Activated naive CD8-positive, alpha-beta T cell treated with anti-CD3 and anti-CD28 coated beads, Interleukin-2, amount 50 U/mL, for 16 hours (primary cell): Measurements from ENCODE around the gene FXYD2.
A peak's percentile ranks its signal among the peaks of the same experiment; 100 is the strongest.

Source experiments
- DNase-seq: peaks from one replicate; pipeline ENCODE4 v3.0.0-alpha.2; 2020; ENCODE audit warnings: low read depth, low spot score

FXYD2 gene

DNA sequence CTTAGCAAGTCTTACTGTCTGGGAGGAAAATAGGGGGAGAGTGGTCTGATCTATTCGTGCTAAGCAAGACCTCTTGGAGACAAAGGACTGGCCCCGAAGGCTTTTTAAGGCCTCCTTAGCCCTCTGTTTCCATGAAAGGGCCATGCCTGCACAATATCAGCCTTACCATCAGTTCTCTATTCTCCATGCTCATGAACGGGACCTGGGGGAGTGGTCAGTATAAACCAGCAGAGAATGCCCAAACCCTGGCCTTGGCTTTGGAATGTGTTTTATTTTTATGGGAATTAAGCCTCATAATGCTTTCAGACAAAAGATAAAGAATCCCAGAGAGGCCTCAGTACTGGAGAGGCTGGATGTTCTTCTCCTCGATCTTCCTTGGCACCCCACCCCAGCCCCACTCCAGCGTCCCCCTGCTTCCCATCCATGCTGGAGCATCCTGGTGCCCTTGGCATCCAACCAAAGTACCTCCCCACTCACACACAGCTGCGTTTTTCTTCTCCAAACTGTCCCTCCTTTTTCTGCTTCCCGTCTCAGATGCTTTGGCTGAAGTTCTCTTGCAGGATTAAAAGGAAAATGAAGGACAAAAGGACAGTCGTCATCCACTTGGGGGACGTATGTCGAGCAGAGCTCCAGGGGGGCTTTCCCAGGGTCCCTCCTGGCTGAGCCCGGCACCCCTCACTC is 33.3 kb upstream of the FXYD2 start:
- no peak for DNase-seq

DNA sequence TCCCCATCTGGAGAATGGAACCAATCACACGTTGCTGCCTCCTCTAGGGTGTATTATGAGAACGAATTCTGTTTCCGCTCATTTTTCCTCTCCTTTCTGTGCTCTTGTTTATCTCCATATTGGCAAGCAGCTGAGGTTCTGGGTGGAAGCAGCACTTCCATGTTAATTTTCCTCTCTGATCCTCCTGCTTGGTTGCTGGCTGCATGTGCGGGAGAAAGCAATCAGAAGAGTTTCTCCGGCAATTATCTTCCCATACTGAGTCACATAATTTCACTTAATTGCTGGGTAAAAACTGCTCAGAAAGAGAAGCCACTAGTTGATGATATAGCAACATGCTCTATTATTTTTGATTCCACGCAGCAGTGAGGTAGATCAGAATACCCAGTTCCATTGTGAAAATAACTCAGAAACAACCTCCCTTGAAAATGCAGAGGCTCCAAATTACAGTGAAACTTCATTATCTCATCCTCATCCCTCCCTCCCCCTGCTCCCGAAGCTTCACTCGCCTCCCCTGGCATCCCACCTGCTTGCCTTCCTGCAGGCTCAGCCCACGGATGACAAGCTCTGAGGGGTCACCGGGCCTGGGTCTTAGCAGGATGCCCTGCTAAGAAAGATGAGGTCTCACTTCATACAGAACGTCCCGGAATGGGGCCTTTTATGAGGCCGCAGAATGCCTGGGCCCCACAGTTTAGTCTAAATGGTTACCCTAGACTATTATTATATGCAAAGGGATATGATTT is 31.5 kb upstream of the FXYD2 start:
- no peak for DNase-seq

DNA sequence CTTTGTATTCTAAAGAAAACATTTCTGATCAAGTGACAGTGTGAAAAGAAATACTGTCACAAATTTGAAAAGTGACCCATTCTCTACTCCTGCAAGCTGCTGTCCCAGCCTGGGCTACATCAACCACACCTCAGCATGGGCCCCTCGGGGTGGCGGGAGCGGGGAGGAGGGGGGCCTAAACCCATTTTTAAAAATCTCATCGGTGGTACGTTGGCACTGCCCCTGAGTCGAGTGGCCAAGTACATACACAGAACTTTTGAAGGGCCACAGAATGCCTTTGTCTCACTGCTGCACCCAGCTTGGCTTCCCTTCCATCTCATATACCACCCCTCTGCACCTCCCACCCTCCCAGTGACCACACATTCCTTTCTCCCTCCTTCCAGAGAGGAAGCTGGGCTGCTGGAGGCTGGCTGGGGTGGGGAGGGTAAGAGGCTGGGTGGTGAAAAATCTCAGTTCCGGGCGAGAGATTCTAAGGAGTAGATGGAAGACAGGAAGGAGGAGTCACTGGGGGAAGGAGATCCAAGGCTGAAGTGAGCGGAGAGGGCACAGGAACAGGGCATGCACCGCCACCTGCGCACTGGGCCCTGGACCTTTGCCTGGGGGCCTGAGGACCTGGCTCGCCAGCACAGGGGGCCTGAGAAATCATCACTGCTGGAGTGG is 30.8 kb upstream of the FXYD2 start:
- DNase-seq, result no peak

DNA sequence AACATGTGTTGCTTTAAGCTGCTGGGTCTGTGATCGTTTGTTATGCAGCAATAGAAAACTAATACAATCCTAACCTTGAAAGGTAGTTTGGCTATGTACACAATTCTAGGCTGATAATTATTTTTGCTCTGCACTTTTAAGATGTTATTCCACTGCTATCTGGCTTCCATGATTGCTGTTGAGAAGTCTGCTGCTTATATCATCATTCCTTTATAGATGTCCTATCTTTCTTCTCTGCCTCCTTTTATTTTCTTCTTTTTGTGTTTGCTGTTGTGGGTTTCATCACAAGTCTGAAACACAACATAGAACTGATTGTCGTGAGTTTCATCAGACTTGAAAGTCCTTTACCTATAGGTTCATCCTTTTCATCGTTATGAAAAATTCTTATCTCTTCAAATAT is 27.8 kb upstream of the FXYD2 start:
- DNase-seq, result no peak

DNA sequence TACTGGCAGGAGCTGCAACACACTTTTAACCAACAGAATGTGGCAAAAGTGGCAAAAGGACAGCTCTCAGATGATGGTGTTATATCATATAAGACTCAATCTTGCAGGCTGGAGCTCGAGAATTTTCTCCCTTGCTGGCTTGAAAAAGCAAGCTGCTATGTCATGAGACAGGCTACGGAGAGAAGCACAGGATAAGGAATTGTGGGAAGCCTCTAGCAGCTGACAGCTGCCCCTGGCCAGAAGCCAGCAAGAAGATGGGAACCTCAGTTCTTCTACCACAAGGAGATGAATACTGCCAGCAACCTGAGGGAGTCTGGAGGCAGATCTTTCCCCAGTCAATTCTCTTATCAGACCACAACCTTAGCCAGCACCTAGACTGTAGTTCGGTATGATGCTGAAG is 27.3 kb upstream of the FXYD2 start:
- no peak for DNase-seq

DNA sequence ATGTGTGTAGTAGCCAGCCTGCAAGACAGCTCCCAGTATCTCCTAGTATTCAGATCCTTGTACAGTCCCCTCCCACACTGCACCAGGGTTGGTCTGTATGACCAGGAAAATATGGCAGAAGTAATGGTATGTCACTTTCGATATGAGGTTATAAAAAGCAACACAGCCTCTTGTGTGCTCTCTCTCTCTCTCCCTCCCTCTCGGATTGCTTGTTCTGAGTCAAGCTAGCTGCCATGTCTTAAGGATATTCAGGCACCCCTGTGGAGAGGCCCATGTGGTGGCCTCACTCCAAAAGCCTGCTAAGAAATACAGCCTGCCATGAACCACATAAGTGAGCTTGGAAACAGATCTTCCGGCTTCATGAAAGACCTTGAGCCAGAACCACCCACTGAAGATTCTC is 26.6 kb upstream of the FXYD2 start:
- no peak for DNase-seq

DNA sequence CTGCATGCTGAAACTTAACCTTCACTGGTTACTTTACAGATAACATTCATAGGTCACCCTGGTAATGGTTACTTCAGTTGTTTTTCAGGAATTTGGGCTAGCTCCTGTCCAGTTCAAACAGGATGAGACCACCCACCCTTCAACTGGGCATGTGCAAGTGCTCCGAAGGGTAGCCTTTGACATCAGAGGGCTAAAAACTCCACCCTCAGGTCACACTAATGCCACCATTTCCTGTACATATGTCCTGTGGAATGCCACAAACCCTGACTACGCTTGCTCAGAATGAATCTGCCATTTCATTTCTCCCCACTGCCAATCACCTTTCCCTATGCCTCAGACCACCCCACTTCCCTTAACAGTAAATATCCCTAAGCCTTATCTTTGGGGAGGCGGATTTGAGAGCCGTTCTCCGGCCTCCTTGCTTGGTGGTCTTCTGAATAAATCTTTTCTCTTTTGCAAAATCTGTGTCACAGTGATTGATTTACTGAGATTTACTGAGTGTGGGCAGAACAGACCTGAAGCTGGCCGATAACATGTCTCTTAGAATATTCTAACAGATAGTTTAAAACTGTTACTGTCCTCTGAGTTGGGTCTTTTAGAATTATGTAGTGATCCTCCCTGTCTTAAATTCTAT is 25.4 kb upstream of the FXYD2 start:
- no peak for DNase-seq

DNA sequence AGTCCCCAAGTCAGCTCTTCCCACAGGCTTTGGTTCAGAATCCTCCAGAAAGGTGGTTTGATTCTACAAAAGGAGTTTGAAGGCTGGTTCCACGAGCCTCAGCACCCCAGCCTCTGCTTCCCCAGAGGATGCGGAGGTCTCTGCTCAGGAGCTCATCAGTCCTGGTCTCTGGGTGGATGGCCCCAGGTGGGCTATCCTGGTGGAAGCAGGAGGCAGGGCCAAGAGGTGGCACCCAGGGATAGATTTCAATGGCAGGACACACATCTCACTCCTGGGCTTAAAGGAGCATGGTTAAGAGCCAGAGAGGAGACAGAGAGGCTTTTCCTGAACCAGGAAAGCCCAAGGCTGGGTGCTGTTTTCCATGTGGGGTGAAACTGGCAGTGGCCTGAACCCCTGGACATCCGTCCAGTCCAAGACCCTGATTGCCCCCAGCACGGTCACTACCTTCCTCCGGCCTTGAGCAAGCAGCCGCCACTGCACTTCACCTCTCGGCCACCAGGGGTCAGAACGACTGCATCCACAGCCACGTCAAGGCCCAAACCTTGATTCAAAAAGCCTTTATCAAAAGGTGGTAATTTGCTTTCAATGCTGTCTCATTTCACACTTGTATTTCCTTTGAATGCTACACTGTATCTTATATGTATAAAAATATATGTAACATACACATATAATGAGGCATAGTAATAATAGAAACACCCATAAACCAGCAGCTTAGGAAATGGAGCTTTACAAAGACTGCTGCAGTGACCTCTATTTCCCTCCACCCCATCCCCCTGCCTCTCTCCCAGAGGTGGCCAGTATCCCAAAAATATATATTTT is 19.3 kb upstream of the FXYD2 start:
- DNase-seq, result peak; percentile 72

DNA sequence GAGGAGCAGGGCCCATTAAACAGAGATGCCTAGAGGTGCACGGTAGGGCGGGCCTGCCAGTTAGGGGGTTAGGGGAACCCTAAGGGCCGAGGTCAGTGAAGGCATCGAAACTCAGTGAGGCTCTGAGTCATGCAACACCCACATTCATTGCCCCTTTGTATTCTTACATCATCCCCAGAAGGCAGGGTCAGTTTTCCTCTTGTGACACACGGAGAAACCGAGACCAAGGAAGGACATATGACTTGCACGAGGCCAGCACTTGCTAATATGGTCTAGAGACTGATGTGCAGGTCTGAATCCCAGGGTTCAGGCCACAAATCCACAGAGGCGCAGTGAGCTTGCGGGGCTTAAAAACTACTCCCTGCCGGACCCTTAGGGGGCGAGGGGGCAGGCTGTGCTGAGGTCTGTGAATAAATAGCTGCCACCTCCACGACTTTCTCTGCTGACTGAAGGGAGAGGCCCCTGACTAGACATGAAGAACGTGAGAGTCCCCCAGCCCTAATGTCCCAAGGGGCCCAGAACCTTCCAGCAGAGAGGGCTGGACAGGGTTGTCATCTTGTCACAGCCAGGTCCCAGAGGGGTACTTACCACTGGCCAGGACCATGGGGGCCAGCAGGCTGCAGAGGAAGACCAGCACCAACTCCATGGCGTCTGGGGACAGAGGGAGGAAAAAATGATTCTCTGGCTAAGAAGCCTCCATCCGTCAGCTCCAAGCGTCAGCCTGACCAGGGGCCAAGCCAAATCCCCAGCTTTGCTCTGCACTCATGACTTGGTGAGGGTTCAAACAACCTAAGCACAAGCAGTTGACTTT is 17.8 kb upstream of the FXYD2 start:
- DNase-seq, result no peak

DNA sequence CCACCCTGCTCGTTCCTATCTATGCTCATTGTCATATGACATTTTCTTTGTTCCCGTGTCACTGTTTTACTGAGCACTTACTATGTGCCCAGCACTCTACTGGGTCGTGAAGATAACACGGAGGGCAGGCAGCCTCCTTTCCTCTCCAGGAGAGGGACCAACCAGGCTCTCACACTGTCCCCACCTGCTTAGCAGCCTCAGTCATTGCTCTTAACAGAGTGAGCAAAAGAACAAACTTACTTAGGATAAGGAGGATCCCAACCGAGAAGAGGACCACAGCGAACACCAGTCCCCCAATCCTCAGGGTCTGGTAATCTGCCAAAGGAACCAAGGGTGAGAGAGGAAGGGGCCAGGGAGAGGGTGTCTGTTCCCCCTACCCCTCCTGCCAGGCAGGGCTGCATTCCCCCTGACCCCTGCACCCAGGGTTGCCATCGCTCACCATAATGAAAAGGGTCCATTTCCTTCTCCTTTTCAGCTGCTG is 17.0 kb upstream of the FXYD2 start:
- no peak for DNase-seq

DNA sequence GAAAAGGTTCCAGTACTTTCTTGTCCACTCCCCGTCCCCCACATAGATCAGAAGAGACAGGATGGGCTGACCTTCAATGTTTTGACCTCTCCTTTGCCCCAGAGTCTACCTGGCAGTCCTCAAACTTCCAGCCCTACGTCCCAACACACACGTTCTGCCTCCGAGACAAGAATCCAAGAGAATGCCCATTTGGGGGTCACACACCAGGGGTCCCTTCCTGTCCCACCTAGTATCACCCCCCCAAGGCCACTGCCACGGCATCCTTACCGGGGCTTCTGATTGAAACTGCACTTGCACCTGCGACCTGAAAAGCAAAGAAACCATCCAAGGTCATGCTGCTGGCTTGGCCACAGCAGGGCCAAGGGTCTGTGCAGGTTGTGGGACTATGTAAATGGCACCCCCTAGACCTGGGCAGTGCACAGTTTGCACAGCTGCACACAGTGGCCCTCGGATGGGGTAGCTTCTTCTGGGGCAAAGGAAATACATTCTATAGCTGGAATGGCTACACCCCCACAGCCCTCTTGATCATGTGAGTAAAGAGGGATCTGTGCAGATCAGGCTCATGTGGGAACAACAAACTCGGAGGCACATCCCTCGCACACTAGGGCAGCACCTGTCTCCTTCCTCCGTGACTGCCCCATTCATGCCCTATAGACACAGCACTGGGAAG is 16.5 kb upstream of the FXYD2 start:
- no peak for DNase-seq

DNA sequence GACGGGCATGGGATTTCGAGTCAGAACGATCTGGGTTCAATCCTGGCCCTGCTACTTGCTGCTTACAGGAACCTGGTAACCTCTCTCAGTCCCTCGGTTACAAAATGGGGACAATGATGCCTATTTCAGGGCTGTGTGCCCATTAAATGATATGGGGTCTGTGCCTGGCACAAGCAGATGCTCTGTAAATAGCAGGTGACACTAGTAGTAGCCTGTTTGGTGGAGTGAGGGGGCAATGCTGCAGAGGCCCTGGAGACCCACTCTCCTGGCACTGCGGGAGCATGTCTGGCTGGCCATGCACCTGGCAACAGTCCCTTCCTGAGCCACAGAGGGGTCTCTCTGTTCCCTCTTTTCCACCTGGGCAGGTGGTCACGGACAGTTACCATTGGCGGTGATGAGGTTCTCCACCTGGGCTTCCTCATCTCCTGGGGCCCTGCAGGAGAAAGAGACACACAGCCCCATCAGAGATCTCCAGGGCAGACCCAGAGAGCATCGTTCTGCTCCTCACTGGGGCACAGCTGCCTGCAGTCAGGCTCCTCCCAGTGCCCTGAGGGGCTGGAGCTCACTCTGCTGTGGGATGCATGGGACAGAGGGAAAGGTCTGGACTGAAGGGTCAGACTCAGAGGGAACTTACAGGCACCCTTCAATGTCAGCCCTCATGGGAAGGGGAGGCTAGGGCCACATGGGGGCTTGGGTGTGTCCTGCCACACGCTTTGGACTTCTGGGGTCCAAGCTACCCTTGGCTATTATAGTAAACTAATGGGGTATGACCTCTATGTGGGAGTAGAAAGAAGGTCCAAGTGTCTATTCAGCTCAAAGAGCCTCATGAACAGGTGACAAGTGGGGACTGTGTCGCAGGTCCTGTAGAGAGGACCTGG is 15.6 kb upstream of the FXYD2 start:
- no peak for DNase-seq

DNA sequence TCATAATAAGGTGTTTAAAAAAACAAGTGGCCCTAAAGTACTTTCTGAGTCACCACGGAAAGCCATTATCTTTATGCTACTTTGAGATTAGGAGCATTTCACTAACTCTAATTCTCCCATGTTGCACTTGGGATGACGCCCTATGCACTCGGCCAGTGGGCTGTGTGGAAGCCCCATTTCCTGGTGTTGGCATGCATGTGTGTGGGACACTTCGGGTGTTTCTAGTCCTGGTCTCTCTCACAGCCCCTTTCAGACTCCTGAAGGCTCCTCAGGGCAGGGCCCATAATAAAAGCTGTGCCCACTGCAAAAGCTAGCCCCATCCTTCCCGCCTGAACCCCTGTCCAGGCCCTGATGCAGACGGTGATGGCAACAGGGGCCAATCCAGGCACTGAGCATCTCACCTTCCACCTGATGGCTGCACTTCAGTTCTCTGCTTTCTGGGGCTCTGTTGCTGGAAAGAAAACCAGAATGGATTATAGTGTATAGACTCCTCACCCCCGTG is 14.9 kb upstream of the FXYD2 start:
- DNase-seq, result no peak

DNA sequence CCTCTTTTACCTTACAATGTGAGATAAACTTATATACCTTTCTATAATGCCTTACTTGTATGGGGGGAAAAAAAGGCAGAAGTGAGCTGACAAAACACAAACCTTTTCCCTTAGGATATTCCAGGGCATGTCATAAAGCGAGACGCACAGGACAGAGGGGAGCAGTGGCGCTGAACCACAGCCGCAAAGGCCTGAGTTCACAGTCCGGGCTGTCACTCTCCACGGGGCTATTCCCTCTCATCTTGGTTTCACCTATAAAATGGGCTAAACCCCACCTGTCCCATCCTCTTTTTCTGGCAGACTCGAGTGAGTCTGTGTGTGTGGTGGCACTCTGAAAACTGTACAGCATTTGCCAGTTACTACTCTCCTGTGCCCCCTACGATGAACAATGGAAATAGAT is 14.4 kb upstream of the FXYD2 start:
- no peak for DNase-seq

DNA sequence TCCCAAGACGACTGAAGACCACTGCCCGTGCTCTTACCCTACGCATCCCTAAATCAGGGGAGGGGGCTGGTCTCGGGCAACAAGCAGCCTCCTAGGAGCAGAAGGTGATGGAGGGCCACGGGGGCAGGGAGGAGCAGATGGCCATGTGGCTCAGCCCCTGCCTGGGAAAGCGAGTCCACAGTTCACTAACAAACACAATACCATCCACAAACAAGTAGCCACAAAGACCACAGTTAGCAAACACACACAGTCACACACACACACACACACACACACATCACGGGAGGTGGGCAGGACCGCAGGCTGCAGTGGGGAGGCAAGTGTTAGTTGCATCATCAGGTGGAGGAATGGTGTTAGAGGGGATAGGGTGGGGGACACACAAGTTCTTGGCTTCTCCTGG is 13.2 kb upstream of the FXYD2 start:
- no peak for DNase-seq

DNA sequence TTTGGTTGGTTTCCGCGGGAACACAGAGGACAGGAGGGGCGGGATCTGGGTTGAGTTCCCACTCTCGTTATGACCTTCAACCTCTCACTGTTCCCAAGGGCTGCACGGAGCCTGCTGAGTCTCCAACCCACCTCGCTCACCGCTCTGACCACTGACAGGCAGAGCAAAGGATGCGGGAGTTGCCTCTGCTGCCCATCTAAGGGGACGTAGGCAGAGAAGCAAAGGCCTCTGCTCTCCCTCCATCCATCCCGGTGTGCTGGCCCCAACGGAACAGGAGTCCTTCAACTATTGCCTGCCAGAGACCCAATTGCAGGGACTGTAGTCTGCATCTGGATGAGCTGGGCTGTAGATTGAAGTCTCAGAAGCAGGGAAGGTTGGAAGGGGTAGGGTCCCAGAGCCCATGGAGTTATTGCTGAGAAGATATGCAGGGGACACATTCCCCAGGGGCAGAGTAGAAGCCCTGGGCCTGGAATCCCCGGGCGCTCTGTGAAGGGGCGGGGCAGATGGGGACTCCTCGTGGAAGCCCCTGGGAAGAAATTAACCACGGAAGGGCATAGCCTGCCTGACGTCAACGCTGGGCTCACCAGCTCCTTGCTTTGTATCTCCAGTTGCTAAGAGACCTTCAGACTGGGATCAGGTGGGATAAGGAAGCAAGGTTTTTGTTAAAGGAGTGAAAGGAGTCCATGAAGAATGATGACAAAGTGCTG is 12.7 kb upstream of the FXYD2 start:
- DNase-seq, result no peak

DNA sequence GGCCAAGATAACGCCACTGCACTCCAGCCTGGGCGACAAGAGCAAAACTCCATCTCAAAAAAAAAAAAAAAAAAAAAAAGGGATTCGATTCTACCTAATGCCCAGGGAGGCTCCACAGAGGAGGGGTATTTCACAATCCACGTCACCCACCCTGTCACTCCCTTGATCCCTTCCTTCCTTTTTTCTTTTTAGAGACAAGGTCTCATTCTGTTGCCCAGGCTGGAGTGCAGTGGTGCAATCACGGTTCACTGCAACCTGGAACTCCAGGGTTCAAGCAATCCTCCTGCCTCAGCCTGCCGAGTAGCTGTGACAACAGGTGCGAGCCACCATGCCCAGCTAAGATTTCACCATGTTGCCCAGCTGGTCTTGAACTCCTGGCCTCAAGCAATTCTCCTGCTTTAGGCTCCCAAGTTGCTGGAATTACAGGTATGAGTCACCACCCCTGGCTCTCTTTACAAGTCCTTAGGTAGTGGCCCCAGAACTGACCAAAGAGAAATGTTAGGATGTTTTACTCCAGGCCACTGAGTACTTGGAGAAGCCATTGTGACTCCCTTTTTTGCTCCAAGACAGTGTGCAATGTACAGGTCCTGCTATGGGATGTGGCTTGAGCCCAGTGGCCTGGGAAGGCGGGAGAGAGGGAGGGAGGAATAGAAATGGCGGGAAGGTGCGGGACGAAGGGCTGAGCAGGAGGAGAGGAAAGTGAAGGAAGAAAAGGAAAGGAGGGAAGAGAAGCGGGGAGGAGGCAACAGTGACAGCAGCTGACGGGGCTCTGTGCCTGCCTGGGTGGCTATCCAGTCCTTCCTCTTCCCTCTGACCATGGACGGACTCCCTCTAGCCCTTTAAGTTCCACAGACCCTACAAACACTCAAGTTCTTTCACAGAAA is 11.8 kb upstream of the FXYD2 start:
- DNase-seq, result no peak
